Activated B cell treated with CpG ODN at 0.5 μM for 24 hours (primary cell): ENCODE data around the gene ANO2. TPM values are rescaled to one million over a fixed set of nuclear protein-coding genes. Genes with fewer than 3 reads are reported as not detected.

Source experiments
- ATAC-seq: fragments of 200-7000 bp; cut with Tn5 transposase; one replicate; pipeline ENCODE4 v1.10.0; 2021; ENCODE audit warnings: low read depth, mild to moderate bottlenecking, moderate library complexity
- CTCF ChIA-PET: fragments of 350-600 bp; sonication (Branson Sonifier 250); formaldehyde crosslinking; loops from one replicate; lab custom pipeline; 2021; ENCODE audit warnings: antibody characterized with exemption; lab: Charles Lee
- POLR2A ChIA-PET: fragments of 350-600 bp; sonication (Branson Sonifier 250); formaldehyde crosslinking; loops from one replicate; lab custom pipeline; 2021; ENCODE audit warnings: antibody characterized with exemption; lab: Charles Lee
- DNase-seq: peaks from one replicate; pipeline ENCODE4 v3.0.0; 2022
- H3K27ac Mint-ChIP-seq: one replicate; pipeline ENCODE4 v1.8.0; 2020; ENCODE audit warnings: mixed read lengths
- H3K27me3 Mint-ChIP-seq: one replicate; pipeline ENCODE4 v1.8.0; 2021; ENCODE audit warnings: mixed read lengths
- H3K36me3 Mint-ChIP-seq: one replicate; pipeline ENCODE4 v1.8.0; 2021; ENCODE audit warnings: low read depth, mixed read lengths
- H3K4me1 Mint-ChIP-seq: one replicate; pipeline ENCODE4 v1.8.0; 2021; ENCODE audit warnings: mixed read lengths
- H3K4me3 Mint-ChIP-seq: one replicate; pipeline ENCODE4 v1.8.0; 2020; ENCODE audit warnings: mild to moderate bottlenecking, mixed read lengths
- H3K9me3 Mint-ChIP-seq: one replicate; pipeline ENCODE4 v1.8.0; 2020; ENCODE audit warnings: mixed read lengths
- CTCF ChIP-seq: fragments of 200-600 bp; IDR thresholded peaks from one replicate; pipeline ENCODE4 v1.8.0; 2022; ENCODE audit warnings: antibody characterized with exemption, mild to moderate bottlenecking
- intact Hi-C: fragments of 100-400 bp; cut with micrococcal nuclease; formaldehyde crosslinking; loops from one replicate; pipeline ENCODE4 v1.15.1; 2024
- total RNA-seq: library from RNA; stranded (reverse); gene quantifications from 2 replicates; pipeline ENCODE4 v1.2.3, GENCODE V29; 2022

Gene ANO2
- total RNA-seq, 1 donor from 2014 or later: not detected

- ChIA-PET POLR2A (no interaction called here), CTCF (no interaction called here)
- TF ChIP-seq CTCF: no peak
- ATAC-seq (no peak), DNase-seq (no peak)
- Mint-ChIP-seq H3K27me3 (peaks cover 9% of the 10 kb centered on the region), H3K9me3 (peaks cover 8% of the 10 kb centered on the region), H3K27ac (no peak overlapping the region), H3K36me3 (no peaks in the 10 kb centered on the region), H3K4me1 (no peaks in the 10 kb centered on the region), H3K4me3 (no peak overlapping the region)
- intact Hi-C loops: no loop called here
These were observed 127.8 kb downstream of the ANO2 start for GRCh38 chr12:5817246-5817645.

- ATAC-seq: no peak
- TF ChIP-seq CTCF: no peak
- intact Hi-C loops: no loop called here
- H3K4me3 Mint-ChIP-seq: no peak overlapping the region
- no peak overlapping the region for H3K27ac Mint-ChIP-seq
- no peaks in the 10 kb centered on the region for H3K9me3 Mint-ChIP-seq
- H3K27me3 Mint-ChIP-seq: peaks cover 2% of the 10 kb centered on the region
- no peaks in the 10 kb centered on the region for H3K4me1 Mint-ChIP-seq
- CTCF ChIA-PET: no interaction called here
- POLR2A ChIA-PET: no interaction called here
- H3K36me3 Mint-ChIP-seq: no peaks in the 10 kb centered on the region
- no peak for DNase-seq
These were observed 135.5 kb downstream of the ANO2 start for GRCh38 chr12:5809586-5809985.

GRCh38 chr12:5808981-5809380 is 136.1 kb downstream of the ANO2 start:
- Mint-ChIP-seq H3K27ac (no peak overlapping the region), H3K4me1 (no peaks in the 10 kb centered on the region), H3K27me3 (peaks cover 2% of the 10 kb centered on the region), H3K36me3 (no peaks in the 10 kb centered on the region), H3K9me3 (no peaks in the 10 kb centered on the region), H3K4me3 (no peak overlapping the region)
- intact Hi-C loops: no loop called here
- ATAC-seq (no peak), DNase-seq (no peak)
- TF ChIP-seq CTCF: no peak
- CTCF ChIA-PET: no interaction called here
- POLR2A ChIA-PET: no interaction called here

GRCh38 chr12:5807514-5808219 is 137.4 kb downstream of the ANO2 start:
- CTCF ChIA-PET: no interaction called here
- intact Hi-C loops: no loop called here
- no peak for DNase-seq
- H3K36me3 Mint-ChIP-seq: no peaks in the 10 kb centered on the region
- no peak for TF ChIP-seq CTCF
- no peak overlapping the region for H3K27ac Mint-ChIP-seq
- H3K27me3 Mint-ChIP-seq: peaks cover 2% of the 10 kb centered on the region
- POLR2A ChIA-PET: no interaction called here
- ATAC-seq: no peak
- no peaks in the 10 kb centered on the region for H3K4me1 Mint-ChIP-seq
- no peak overlapping the region for H3K4me3 Mint-ChIP-seq
- no peaks in the 10 kb centered on the region for H3K9me3 Mint-ChIP-seq

- no peak overlapping the region for H3K4me3 Mint-ChIP-seq
These were observed 138.0 kb downstream of the ANO2 start for GRCh38 chr12:5807090-5807414.

More at GRCh38 chr12:5807090-5807414, 138.0 kb downstream of the ANO2 start:
- Mint-ChIP-seq H3K9me3 (no peaks in the 10 kb centered on the region), H3K36me3 (no peaks in the 10 kb centered on the region), H3K27me3 (peaks cover 2% of the 10 kb centered on the region), H3K27ac (no peak overlapping the region), H3K4me1 (no peaks in the 10 kb centered on the region)
- ChIA-PET CTCF (no interaction called here), POLR2A (no interaction called here)
- TF ChIP-seq CTCF: no peak
- DNase-seq (no peak), ATAC-seq (no peak)
- intact Hi-C loops: no loop called here
